H1 (cell line): ENCODE measurements around the gene SPTBN1. TPM values are rescaled to one million over a fixed set of nuclear protein-coding genes. Genes with fewer than 3 reads are reported as not detected.

ENCODE experiments used
- RNF2 ChIP-seq: fragments of 200-900, 300-1000 bp; sonication (generic); IDR thresholded peaks from 2 replicates; pipeline ENCODE4 v1.7.1; 2016; ENCODE audit warnings: borderline replicate concordance, low read depth, mild to moderate bottlenecking, antibody characterized with exemption, low read length; ENCODE audit not compliant: poor library complexity, severe bottlenecking; ENCODE audit errors: missing control alignments
- polyA plus RNA-seq, 7 experiments: library from polyadenylated mRNA; depleted of rRNA in 3 of 7; stranded (reverse) in 5 of 7; unstranded in 2 of 7; fragments of >200 nt in 5 of 7; fragments of 200-250 nt in 2 of 7; gene quantifications; 1 replicate in 5 of 7; 2 replicates in 1 of 7; 4 replicates in 1 of 7; pipeline versions ENCODE4 v1.2.1 to v1.2.3, GENCODE V29; 2011 to 2013; ENCODE audit warnings: missing spikeins in 2 of 7, mixed read lengths in 2 of 7
- total RNA-seq: library from RNA; stranded (reverse); fragmentation: NEBNext Ultra II Directional; extraction: Animal tissue kit (Norgen Biotek cat#: 25700); gene quantifications from 2 replicates; pipeline ENCODE4 v1.2.1, GENCODE V29; 2021

SPTBN1 gene
- total and polyA plus RNA-seq, 2 of the 8 experiments (the other 6 are each of a cell fraction or from before 2014, with no cell fraction given), result 31.8 to 180 TPM

DNA sequence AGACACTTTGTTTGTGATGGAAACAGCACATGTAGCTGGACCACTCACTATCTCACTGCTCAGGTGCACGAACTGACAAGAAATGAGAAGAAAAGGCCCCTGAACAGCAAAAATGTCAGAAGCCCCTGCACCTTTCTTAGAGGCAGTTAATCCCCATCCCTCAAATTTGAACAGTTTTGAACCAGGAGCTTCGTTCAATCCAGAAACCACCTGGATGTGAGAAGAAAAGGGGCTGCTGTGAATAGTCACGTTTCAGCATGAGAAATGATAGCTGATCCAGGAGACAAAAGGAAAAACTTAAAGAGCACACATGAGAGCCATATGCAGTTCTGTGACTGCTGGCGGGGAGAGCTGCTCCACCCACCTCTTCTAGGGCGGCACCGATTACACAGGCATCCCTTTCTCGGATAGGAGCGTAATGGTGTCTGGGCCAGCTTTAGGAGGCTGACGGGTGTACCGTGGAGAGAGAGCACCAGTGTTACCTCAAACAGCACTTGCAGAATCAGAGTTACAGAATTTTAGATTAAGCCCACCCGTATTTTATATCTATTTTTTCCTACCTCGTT is 150.3 kb downstream of the SPTBN1 start (continued):
- no peak for TF ChIP-seq RNF2
